HepG2 (cell line): ENCODE data around the gene VRK2. TPM values are rescaled to one million over a fixed set of nuclear protein-coding genes. Genes with fewer than 3 reads are reported as not detected.
A peak's percentile ranks its signal among the peaks of the same experiment; 100 is the strongest.

Source experiments
- DMAP1 ChIP-seq: IDR thresholded peaks from 2 replicates; pipeline ENCODE4 v1.6.1; 2016
- FOXK1 ChIP-seq: sonication (generic); formaldehyde crosslinking; IDR thresholded peaks from 2 replicates; pipeline ENCODE4 v1.4.0; 2020; ENCODE audit warnings: low read depth, missing genetic modification reagents, borderline replicate concordance
- GFI1 ChIP-seq: sonication (generic); formaldehyde crosslinking; IDR thresholded peaks from 2 replicates; pipeline ENCODE4 v1.5.0; 2020; ENCODE audit warnings: missing genetic modification reagents, mild to moderate bottlenecking, borderline replicate concordance
- NONO ChIP-seq, 2 experiments: fragments of 450-650 bp in 1 of 2; sonication (generic) in 1 of 2; formaldehyde crosslinking in 1 of 2; IDR thresholded peaks in 1 of 2; conservative IDR thresholded peaks in 1 of 2; 2 replicates each; pipeline versions ENCODE4 v1.6.1 to v1.8.0; 2017 to 2022; ENCODE audit warnings: mild to moderate bottlenecking in 1 of 2, missing genetic modification reagents in 1 of 2, moderate library complexity in 1 of 2
- SRSF9 ChIP-seq: fragments of 200-400 bp; formaldehyde crosslinking; IDR thresholded peaks from 2 replicates; pipeline ENCODE4 v1.6.1; 2018; ENCODE audit warnings: borderline replicate concordance, mild to moderate bottlenecking, low read depth, low read length; ENCODE audit not compliant: insufficient read depth, poor library complexity, severe bottlenecking
- ZNF121 ChIP-seq: sonication (generic); formaldehyde crosslinking; IDR thresholded peaks from 2 replicates; pipeline ENCODE4 v1.5.0; 2020; ENCODE audit warnings: mild to moderate bottlenecking, missing genetic modification reagents
- ZNF333 ChIP-seq: sonication (generic); formaldehyde crosslinking; IDR thresholded peaks from 2 replicates; pipeline ENCODE4 v1.4.0; 2020; ENCODE audit warnings: mild to moderate bottlenecking, missing genetic modification reagents, borderline replicate concordance
- ZNF775 ChIP-seq: sonication (generic); formaldehyde crosslinking; IDR thresholded peaks from 2 replicates; pipeline ENCODE4 v1.4.0; 2020; ENCODE audit warnings: missing genetic modification reagents, mild to moderate bottlenecking, moderate library complexity, borderline replicate concordance
- ZNF792 ChIP-seq: IDR thresholded peaks from 2 replicates; pipeline ENCODE4 v1.6.1; 2016
- polyA plus RNA-seq, 8 experiments: library from polyadenylated mRNA; depleted of rRNA in 3 of 8; stranded (reverse) in 7 of 8; unstranded in 1 of 8; fragments of >200 nt; fragmentation: Illumina TruSeq in 4 of 8; extraction: Trizol in 4 of 8; gene quantifications; 2 replicates each; pipeline versions ENCODE4 v1.2.1 to v1.2.3, GENCODE V29; 2011 to 2016; ENCODE audit warnings: low read depth in 4 of 8, missing spikeins in 1 of 8, mixed read lengths in 1 of 8; ENCODE audit not compliant: insufficient read depth in 1 of 8
- total RNA-seq, 5 experiments: library from RNA; depleted of rRNA; stranded (reverse); fragments of >200 nt; fragmentation: Illumina TruSeq; extraction: Trizol; gene quantifications; 2 replicates each; pipeline ENCODE4 v1.2.3, GENCODE V29; 2016; ENCODE audit warnings: low read depth in 1 of 5
- TF ChIP-seq, protein P1 (sequence below): sonication (generic); formaldehyde crosslinking; IDR thresholded peaks from 2 replicates; pipeline ENCODE4 v1.4.0; 2020; ENCODE audit warnings: mild to moderate bottlenecking, missing genetic modification reagents
- TF ChIP-seq, protein P2 (sequence below): sonication (generic); formaldehyde crosslinking; IDR thresholded peaks from 2 replicates; pipeline ENCODE4 v1.4.0; 2020; ENCODE audit warnings: missing genetic modification reagents
- TF ChIP-seq, protein P3 (sequence below): conservative IDR thresholded peaks from 2 replicates; pipeline ENCODE4 v1.6.1; 2018; ENCODE audit warnings: missing genetic modification reagents
- TF ChIP-seq, protein P4 (sequence below): sonication (generic); formaldehyde crosslinking; IDR thresholded peaks from 2 replicates; pipeline ENCODE4 v1.9.0; 2021; ENCODE audit warnings: missing genetic modification reagents, borderline replicate concordance

The VRK2 gene
- total and polyA plus RNA-seq, 2 of the 13 experiments (the other 11 are each of a cell fraction or from before 2014, with no cell fraction given), result 13.3 to 29.1 TPM

DNA sequence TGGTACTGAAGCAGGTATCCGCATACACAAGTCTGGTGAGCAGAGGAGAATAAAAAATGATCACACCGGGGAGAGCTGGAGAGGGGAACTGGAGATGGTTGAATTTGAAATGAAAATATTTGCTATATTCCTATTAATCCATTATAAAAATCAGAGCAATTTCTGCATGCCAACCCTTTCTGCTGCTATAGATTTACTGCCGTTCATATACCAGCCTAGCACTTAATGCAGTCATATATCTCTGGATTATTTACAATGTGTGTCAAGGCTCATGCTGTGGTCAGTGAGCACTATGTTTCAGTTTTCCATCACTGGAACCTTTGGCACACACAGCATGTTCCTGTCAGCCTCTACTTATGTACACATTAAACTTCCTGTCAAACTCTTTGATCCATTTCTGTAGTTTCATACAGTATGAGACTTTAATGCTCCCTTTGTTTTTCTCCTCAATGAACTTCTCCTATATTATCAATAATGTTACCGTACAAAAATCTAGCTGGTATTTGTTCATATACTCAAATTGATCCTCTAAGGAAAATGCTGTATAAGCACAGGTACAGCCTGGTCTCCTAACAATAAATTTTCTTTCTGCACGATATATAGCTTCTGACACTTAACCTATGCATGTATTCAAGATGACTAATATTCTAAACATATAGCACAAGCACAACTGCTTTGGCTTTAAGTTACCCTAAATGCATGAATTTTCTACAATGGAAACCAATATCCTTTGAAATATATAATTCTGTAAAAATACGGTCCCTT lies 157.8 kb downstream of the VRK2 start (continued):
- TF ChIP-seq, protein P1, sequence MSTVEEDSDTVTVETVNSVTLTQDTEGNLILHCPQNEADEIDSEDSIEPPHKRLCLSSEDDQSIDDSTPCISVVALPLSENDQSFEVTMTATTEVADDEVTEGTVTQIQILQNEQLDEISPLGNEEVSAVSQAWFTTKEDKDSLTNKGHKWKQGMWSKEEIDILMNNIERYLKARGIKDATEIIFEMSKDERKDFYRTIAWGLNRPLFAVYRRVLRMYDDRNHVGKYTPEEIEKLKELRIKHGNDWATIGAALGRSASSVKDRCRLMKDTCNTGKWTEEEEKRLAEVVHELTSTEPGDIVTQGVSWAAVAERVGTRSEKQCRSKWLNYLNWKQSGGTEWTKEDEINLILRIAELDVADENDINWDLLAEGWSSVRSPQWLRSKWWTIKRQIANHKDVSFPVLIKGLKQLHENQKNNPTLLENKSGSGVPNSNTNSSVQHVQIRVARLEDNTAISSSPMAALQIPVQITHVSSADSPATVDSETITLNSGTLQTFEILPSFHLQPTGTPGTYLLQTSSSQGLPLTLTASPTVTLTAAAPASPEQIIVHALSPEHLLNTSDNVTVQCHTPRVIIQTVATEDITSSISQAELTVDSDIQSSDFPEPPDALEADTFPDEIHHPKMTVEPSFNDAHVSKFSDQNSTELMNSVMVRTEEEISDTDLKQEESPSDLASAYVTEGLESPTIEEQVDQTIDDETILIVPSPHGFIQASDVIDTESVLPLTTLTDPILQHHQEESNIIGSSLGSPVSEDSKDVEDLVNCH (CRISPR knock-in tag), result no peak
- peak; percentile 64; the same call in 1 of the 2 replicates for TF ChIP-seq DMAP1 (CRISPR knock-in tag)
- TF ChIP-seq ZNF775 (CRISPR knock-in tag), result peak; percentile 34; the same call in 1 of the 2 replicates
- no peak for TF ChIP-seq GFI1 (CRISPR knock-in tag)
- TF ChIP-seq, protein P2, sequence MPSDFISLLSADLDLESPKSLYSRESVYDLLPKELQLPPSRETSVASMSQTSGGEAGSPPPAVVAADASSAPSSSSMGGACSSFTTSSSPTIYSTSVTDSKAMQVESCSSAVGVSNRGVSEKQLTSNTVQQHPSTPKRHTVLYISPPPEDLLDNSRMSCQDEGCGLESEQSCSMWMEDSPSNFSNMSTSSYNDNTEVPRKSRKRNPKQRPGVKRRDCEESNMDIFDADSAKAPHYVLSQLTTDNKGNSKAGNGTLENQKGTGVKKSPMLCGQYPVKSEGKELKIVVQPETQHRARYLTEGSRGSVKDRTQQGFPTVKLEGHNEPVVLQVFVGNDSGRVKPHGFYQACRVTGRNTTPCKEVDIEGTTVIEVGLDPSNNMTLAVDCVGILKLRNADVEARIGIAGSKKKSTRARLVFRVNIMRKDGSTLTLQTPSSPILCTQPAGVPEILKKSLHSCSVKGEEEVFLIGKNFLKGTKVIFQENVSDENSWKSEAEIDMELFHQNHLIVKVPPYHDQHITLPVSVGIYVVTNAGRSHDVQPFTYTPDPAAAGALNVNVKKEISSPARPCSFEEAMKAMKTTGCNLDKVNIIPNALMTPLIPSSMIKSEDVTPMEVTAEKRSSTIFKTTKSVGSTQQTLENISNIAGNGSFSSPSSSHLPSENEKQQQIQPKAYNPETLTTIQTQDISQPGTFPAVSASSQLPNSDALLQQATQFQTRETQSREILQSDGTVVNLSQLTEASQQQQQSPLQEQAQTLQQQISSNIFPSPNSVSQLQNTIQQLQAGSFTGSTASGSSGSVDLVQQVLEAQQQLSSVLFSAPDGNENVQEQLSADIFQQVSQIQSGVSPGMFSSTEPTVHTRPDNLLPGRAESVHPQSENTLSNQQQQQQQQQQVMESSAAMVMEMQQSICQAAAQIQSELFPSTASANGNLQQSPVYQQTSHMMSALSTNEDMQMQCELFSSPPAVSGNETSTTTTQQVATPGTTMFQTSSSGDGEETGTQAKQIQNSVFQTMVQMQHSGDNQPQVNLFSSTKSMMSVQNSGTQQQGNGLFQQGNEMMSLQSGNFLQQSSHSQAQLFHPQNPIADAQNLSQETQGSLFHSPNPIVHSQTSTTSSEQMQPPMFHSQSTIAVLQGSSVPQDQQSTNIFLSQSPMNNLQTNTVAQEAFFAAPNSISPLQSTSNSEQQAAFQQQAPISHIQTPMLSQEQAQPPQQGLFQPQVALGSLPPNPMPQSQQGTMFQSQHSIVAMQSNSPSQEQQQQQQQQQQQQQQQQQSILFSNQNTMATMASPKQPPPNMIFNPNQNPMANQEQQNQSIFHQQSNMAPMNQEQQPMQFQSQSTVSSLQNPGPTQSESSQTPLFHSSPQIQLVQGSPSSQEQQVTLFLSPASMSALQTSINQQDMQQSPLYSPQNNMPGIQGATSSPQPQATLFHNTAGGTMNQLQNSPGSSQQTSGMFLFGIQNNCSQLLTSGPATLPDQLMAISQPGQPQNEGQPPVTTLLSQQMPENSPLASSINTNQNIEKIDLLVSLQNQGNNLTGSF (CRISPR knock-in tag), result no peak
- TF ChIP-seq, protein P3, sequence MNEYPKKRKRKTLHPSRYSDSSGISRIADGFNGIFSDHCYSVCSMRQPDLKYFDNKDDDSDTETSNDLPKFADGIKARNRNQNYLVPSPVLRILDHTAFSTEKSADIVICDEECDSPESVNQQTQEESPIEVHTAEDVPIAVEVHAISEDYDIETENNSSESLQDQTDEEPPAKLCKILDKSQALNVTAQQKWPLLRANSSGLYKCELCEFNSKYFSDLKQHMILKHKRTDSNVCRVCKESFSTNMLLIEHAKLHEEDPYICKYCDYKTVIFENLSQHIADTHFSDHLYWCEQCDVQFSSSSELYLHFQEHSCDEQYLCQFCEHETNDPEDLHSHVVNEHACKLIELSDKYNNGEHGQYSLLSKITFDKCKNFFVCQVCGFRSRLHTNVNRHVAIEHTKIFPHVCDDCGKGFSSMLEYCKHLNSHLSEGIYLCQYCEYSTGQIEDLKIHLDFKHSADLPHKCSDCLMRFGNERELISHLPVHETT (CRISPR knock-in tag), result no peak
- TF ChIP-seq ZNF333 (CRISPR knock-in tag), result no peak
- TF ChIP-seq ZNF121 (CRISPR knock-in tag), result no peak
- TF ChIP-seq NONO (IDR thresholded peaks at IDR 0.05), result no peak
- 0 out of 2 replicates have a peak, but pooled peaks have one; percentile 43 for TF ChIP-seq NONO (CRISPR knock-in tag; conservative IDR thresholded peaks at IDR 0.05)
- no peak for TF ChIP-seq SRSF9
- TF ChIP-seq, protein P4, sequence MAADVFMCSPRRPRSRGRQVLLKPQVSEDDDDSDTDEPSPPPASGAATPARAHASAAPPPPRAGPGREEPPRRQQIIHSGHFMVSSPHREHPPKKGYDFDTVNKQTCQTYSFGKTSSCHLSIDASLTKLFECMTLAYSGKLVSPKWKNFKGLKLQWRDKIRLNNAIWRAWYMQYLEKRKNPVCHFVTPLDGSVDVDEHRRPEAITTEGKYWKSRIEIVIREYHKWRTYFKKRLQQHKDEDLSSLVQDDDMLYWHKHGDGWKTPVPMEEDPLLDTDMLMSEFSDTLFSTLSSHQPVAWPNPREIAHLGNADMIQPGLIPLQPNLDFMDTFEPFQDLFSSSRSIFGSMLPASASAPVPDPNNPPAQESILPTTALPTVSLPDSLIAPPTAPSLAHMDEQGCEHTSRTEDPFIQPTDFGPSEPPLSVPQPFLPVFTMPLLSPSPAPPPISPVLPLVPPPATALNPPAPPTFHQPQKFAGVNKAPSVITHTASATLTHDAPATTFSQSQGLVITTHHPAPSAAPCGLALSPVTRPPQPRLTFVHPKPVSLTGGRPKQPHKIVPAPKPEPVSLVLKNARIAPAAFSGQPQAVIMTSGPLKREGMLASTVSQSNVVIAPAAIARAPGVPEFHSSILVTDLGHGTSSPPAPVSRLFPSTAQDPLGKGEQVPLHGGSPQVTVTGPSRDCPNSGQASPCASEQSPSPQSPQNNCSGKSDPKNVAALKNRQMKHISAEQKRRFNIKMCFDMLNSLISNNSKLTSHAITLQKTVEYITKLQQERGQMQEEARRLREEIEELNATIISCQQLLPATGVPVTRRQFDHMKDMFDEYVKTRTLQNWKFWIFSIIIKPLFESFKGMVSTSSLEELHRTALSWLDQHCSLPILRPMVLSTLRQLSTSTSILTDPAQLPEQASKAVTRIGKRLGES, result no peak
- peak; percentile 66; the same call in 1 of the 2 replicates for TF ChIP-seq ZNF792 (CRISPR knock-in tag)
- TF ChIP-seq FOXK1 (CRISPR knock-in tag), result peak; percentile 76; the same call in 1 of the 2 replicates
